ENCODE data around the gene SUSD4.
A peak's percentile ranks its signal among the peaks of the same experiment; 100 is the strongest.

The SUSD4 gene

GRCh38 chr1:223326776-223327175 is 37.2 kb downstream of the SUSD4 start:
- DNase-seq (ENCODE audit: low read depth in 2 of 2) = peak in 1 of 2 donors; percentile 2
- no peak for TF ChIP-seq CTCF (IDR thresholded peaks at IDR 0.05; ENCODE audit: low read depth, low read length)
- H3K4me3 ChIP-seq (replicated peaks in 1 of 2; ENCODE audit: low read depth in 2 of 2, low read length in 2 of 2) = no peak overlapping the region

GRCh38 chr1:223323491-223324484 is 40.2 kb downstream of the SUSD4 start:
- DNase-seq (ENCODE audit: low read depth in 2 of 2) = no peak
- no peak overlapping the region for H3K4me3 ChIP-seq (replicated peaks in 1 of 2; ENCODE audit: low read depth in 2 of 2, low read length in 2 of 2)
- TF ChIP-seq CTCF (IDR thresholded peaks at IDR 0.05; ENCODE audit: low read depth, low read length) = no peak

GRCh38 chr1:223322868-223323267 is 41.1 kb downstream of the SUSD4 start:
- H3K4me3 ChIP-seq (replicated peaks in 1 of 2; ENCODE audit: low read depth in 2 of 2, low read length in 2 of 2) = no peak overlapping the region
- TF ChIP-seq CTCF (IDR thresholded peaks at IDR 0.05; ENCODE audit: low read depth, low read length) = no peak
- no peak for DNase-seq (ENCODE audit: low read depth in 2 of 2)

- no peak overlapping the region for H3K4me3 ChIP-seq (replicated peaks in 1 of 2; ENCODE audit: low read depth in 2 of 2, low read length in 2 of 2)
- no peak for TF ChIP-seq CTCF (IDR thresholded peaks at IDR 0.05; ENCODE audit: low read depth, low read length)
- DNase-seq (ENCODE audit: low read depth in 2 of 2) = no peak
Observed at GRCh38 chr1:223320959-223321358, 43.0 kb downstream of the SUSD4 start.

- TF ChIP-seq CTCF (IDR thresholded peaks at IDR 0.05; ENCODE audit: low read depth, low read length) = no peak
- H3K4me3 ChIP-seq (replicated peaks in 1 of 2; ENCODE audit: low read depth in 2 of 2, low read length in 2 of 2) = no peak overlapping the region
- DNase-seq (ENCODE audit: low read depth in 2 of 2) = no peak
Observed at GRCh38 chr1:223319905-223320580, 43.9 kb downstream of the SUSD4 start.

- no peak for DNase-seq (ENCODE audit: low read depth in 2 of 2)
- TF ChIP-seq CTCF (IDR thresholded peaks at IDR 0.05; ENCODE audit: low read depth, low read length) = no peak
Observed at GRCh38 chr1:223319398-223319797, 44.6 kb downstream of the SUSD4 start.

More at GRCh38 chr1:223319398-223319797, 44.6 kb downstream of the SUSD4 start:
- H3K4me3 ChIP-seq (replicated peaks in 1 of 2; ENCODE audit: low read depth in 2 of 2, low read length in 2 of 2) = no peak overlapping the region

Data from cardiac fibroblast (primary cell).